ENCODE results near the gene TRHDE. TPM values are rescaled to one million over a fixed set of nuclear protein-coding genes. Genes with fewer than 3 reads are reported as not detected.

Gene TRHDE
- total and polyA plus RNA-seq, 2 donors (not counting 1 experiment from before 2014, with no cell fraction given) = 7.3 to 8.8 TPM

DNA sequence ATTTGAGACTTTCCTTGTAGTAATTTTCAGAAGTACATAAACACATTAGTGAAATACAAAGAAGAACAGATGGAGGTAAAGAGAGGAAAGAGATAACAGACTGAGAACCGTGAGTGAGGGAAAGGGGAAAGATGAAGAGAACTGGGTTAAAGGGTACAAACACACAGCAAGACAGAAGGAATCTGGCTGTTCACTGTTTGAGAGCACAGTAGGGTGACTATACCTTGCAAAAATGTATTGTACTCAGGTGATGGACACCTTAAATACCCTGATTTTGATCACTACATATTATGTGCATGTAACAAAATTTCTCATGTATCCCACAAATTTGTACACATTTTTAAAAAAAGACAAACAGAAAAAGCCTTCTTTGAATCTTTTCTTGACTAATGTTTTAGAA lies 2.7 kb upstream of the TRHDE start:
- no peak overlapping the region for H2AFZ ChIP-seq (ENCODE audit: low read length)
- peaks cover 57% of the 10 kb centered on the region for H3K79me2 ChIP-seq (ENCODE audit: control insufficient read depth, insufficient read depth, low read length)
- H4K20me1 ChIP-seq (ENCODE audit: control insufficient read depth, extremely low read depth, insufficient read depth, low read length) = no peaks in the 10 kb centered on the region
- H3K9ac ChIP-seq (ENCODE audit: insufficient read depth, low read length) = no peak overlapping the region
- H3K4me2 ChIP-seq (ENCODE audit: extremely low read depth, insufficient read depth, low read length) = peak overlapping the region; percentile 39
- no peak overlapping the region for H3K27ac ChIP-seq (ENCODE audit: insufficient read depth, low read length)
- no peaks in the 10 kb centered on the region for H3K4me1 ChIP-seq (ENCODE audit: control insufficient read depth, extremely low read depth, insufficient read depth, low read length)
- DNase-seq (ENCODE audit: low read depth in 2 of 2) = peak; percentile 26 to 40
- H3K27me3 ChIP-seq (ENCODE audit: control insufficient read depth, insufficient read depth, low read length) = peaks cover 6% of the 10 kb centered on the region
- H3K9me3 ChIP-seq (ENCODE audit: control insufficient read depth, insufficient read depth, low read depth, low read length) = no peaks in the 10 kb centered on the region
- H3K36me3 ChIP-seq (ENCODE audit: control insufficient read depth, insufficient read depth, low read length) = no peaks in the 10 kb centered on the region
- H3K4me3 ChIP-seq (replicated peaks in 1 of 4; ENCODE audit: control extremely low read depth in 1 of 4, insufficient read depth in 1 of 4, low read depth in 3 of 4, low read length in 4 of 4) = peak overlapping the region; percentile 18 to 79 (median 74)
- TF ChIP-seq, protein P1, sequence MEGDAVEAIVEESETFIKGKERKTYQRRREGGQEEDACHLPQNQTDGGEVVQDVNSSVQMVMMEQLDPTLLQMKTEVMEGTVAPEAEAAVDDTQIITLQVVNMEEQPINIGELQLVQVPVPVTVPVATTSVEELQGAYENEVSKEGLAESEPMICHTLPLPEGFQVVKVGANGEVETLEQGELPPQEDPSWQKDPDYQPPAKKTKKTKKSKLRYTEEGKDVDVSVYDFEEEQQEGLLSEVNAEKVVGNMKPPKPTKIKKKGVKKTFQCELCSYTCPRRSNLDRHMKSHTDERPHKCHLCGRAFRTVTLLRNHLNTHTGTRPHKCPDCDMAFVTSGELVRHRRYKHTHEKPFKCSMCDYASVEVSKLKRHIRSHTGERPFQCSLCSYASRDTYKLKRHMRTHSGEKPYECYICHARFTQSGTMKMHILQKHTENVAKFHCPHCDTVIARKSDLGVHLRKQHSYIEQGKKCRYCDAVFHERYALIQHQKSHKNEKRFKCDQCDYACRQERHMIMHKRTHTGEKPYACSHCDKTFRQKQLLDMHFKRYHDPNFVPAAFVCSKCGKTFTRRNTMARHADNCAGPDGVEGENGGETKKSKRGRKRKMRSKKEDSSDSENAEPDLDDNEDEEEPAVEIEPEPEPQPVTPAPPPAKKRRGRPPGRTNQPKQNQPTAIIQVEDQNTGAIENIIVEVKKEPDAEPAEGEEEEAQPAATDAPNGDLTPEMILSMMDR (conservative IDR thresholded peaks at IDR 0.05 in 1 of 2, IDR thresholded peaks at IDR 0.05 in 1 of 2; ENCODE audit: low read depth in 1 of 2, low read length in 2 of 2) = no peak
- TF ChIP-seq EZH2 (IDR thresholded peaks at IDR 0.05; ENCODE audit: low read length, missing control alignments) = no peak

DNA sequence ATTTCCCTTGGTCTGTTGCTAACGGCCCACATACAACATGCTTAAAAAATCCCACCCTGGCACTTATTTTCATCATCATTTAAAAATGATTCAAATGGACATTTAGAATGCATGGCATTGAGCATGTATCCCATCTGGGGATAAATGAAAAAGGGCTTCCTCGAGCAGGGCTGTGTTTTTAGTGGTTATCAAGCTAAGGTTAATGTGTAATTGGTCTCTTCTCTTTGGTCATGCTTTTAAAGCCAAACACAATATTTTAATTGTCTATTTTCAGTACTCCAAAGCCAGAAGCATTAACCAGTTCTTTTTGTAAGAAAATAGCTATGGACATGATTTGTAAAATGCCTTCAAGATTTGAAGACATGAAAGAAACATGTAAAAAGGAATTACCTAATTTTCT lies 1.9 kb upstream of the TRHDE start:
- peaks cover 62% of the 10 kb centered on the region for H3K79me2 ChIP-seq (ENCODE audit: control insufficient read depth, insufficient read depth, low read length)
- peak overlapping the region; percentile 39 for H3K4me2 ChIP-seq (ENCODE audit: extremely low read depth, insufficient read depth, low read length)
- H3K4me1 ChIP-seq (ENCODE audit: control insufficient read depth, extremely low read depth, insufficient read depth, low read length) = no peaks in the 10 kb centered on the region
- no peak for TF ChIP-seq EZH2 (IDR thresholded peaks at IDR 0.05; ENCODE audit: low read length, missing control alignments)
- TF ChIP-seq, protein P1 (conservative IDR thresholded peaks at IDR 0.05 in 1 of 2, IDR thresholded peaks at IDR 0.05 in 1 of 2; ENCODE audit: low read depth in 1 of 2, low read length in 2 of 2) = no peak
- H3K27me3 ChIP-seq (ENCODE audit: control insufficient read depth, insufficient read depth, low read length) = peaks cover 6% of the 10 kb centered on the region
- no peaks in the 10 kb centered on the region for H3K9me3 ChIP-seq (ENCODE audit: control insufficient read depth, insufficient read depth, low read depth, low read length)
- H3K36me3 ChIP-seq (ENCODE audit: control insufficient read depth, insufficient read depth, low read length) = no peaks in the 10 kb centered on the region
- H3K4me3 ChIP-seq (replicated peaks in 1 of 4; ENCODE audit: control extremely low read depth in 1 of 4, insufficient read depth in 1 of 4, low read depth in 3 of 4, low read length in 4 of 4) = peak overlapping the region; percentile 18 to 79 (median 74)
- H3K9ac ChIP-seq (ENCODE audit: insufficient read depth, low read length) = no peak overlapping the region
- no peak overlapping the region for H2AFZ ChIP-seq (ENCODE audit: low read length)
- H4K20me1 ChIP-seq (ENCODE audit: control insufficient read depth, extremely low read depth, insufficient read depth, low read length) = no peaks in the 10 kb centered on the region
- no peak overlapping the region for H3K27ac ChIP-seq (ENCODE audit: insufficient read depth, low read length)
- peak; percentile 22 to 41 for DNase-seq (ENCODE audit: low read depth in 2 of 2)

DNA sequence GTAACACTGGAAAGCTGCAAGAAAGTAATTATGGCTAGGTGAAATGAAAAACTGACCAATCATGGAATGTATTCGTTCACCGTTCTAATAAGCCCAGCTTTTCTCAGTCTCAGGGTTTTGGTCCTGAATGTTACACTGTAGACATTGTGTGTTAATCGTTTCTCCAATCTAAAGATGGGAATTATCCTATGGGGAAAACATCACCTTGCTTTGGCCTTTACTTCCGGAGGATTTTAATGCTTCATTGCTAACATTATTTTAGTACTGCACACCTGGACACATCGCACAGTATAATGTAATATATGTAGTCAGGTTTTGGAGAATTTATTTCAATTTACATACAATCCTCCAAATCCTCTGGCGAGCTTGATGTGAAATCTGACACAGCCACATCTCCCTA lies 1.2 kb upstream of the TRHDE start:
- Histone ChIP-seq H3K4me2 (ENCODE audit: extremely low read depth, insufficient read depth, low read length) (peak overlapping the region; percentile 77), H3K36me3 (ENCODE audit: control insufficient read depth, insufficient read depth, low read length) (no peaks in the 10 kb centered on the region), H3K9ac (ENCODE audit: insufficient read depth, low read length) (peak overlapping the region; percentile 47), H4K20me1 (ENCODE audit: control insufficient read depth, extremely low read depth, insufficient read depth, low read length) (no peaks in the 10 kb centered on the region), H3K79me2 (ENCODE audit: control insufficient read depth, insufficient read depth, low read length) (peaks cover 68% of the 10 kb centered on the region), H3K4me3 (replicated peaks in 1 of 4; ENCODE audit: control extremely low read depth in 1 of 4, insufficient read depth in 1 of 4, low read depth in 3 of 4, low read length in 4 of 4) (peak overlapping the region; percentile 72 to 83 (median 77)), H3K9me3 (ENCODE audit: control insufficient read depth, insufficient read depth, low read depth, low read length) (no peaks in the 10 kb centered on the region), H3K4me1 (ENCODE audit: control insufficient read depth, extremely low read depth, insufficient read depth, low read length) (no peaks in the 10 kb centered on the region), H2AFZ (ENCODE audit: low read length) (peak overlapping the region; percentile 70), H3K27ac (ENCODE audit: insufficient read depth, low read length) (no peak overlapping the region), H3K27me3 (ENCODE audit: control insufficient read depth, insufficient read depth, low read length) (peaks cover 6% of the 10 kb centered on the region)
- DNase-seq (ENCODE audit: low read depth in 2 of 2) = peak in 1 of 2 donors; percentile 16
- TF ChIP-seq EZH2 (IDR thresholded peaks at IDR 0.05; ENCODE audit: low read length, missing control alignments) = no peak
- TF ChIP-seq, protein P1 (conservative IDR thresholded peaks at IDR 0.05 in 1 of 2, IDR thresholded peaks at IDR 0.05 in 1 of 2; ENCODE audit: low read depth in 1 of 2, low read length in 2 of 2) = no peak

All from fibroblast of lung (primary cell).